ENCODE measurements around the gene SLC6A2.

SLC6A2 gene

GRCh38 chr16:55671206-55671973, 15.6 kb downstream of the SLC6A2 start:
- Histone ChIP-seq H3K4me1 (ENCODE audit: control insufficient read depth, insufficient read depth, low read length) (no peaks in the 10 kb centered on the region), H3K4me3 (ENCODE audit: insufficient read depth, low read depth, low read length) (no peak overlapping the region), H3K27me3 (ENCODE audit: control insufficient read depth, insufficient read depth, low read length, poor library complexity, severe bottlenecking) (no peaks in the 10 kb centered on the region), H3K9me3 (ENCODE audit: control insufficient read depth, low read length) (no peaks in the 10 kb centered on the region), H3K27ac (ENCODE audit: insufficient read depth, low read depth, low read length, poor library complexity, severe bottlenecking) (no peak overlapping the region), H3K36me3 (ENCODE audit: control insufficient read depth, insufficient read depth, low read length) (no peaks in the 10 kb centered on the region)
- 91% methylated on average over 26 of the region's 26 CpGs for WGBS, 2 experiments

GRCh38 chr16:55671974-55672280, 16.1 kb downstream of the SLC6A2 start:
- Histone ChIP-seq H3K27ac (ENCODE audit: insufficient read depth, low read depth, low read length, poor library complexity, severe bottlenecking) (no peak overlapping the region), H3K27me3 (ENCODE audit: control insufficient read depth, insufficient read depth, low read length, poor library complexity, severe bottlenecking) (no peaks in the 10 kb centered on the region), H3K9me3 (ENCODE audit: control insufficient read depth, low read length) (no peaks in the 10 kb centered on the region), H3K36me3 (ENCODE audit: control insufficient read depth, insufficient read depth, low read length) (no peaks in the 10 kb centered on the region), H3K4me1 (ENCODE audit: control insufficient read depth, insufficient read depth, low read length) (no peaks in the 10 kb centered on the region), H3K4me3 (ENCODE audit: insufficient read depth, low read depth, low read length) (no peak overlapping the region)
- WGBS, 2 experiments, result 94 to 96% methylated on average over 10 of the region's 10 CpGs

GRCh38 chr16:55672471-55672870, 16.7 kb downstream of the SLC6A2 start:
- Histone ChIP-seq H3K36me3 (ENCODE audit: control insufficient read depth, insufficient read depth, low read length) (no peaks in the 10 kb centered on the region), H3K27ac (ENCODE audit: insufficient read depth, low read depth, low read length, poor library complexity, severe bottlenecking) (no peak overlapping the region), H3K27me3 (ENCODE audit: control insufficient read depth, insufficient read depth, low read length, poor library complexity, severe bottlenecking) (no peaks in the 10 kb centered on the region), H3K4me1 (ENCODE audit: control insufficient read depth, insufficient read depth, low read length) (no peaks in the 10 kb centered on the region), H3K9me3 (ENCODE audit: control insufficient read depth, low read length) (no peaks in the 10 kb centered on the region), H3K4me3 (ENCODE audit: insufficient read depth, low read depth, low read length) (no peak overlapping the region)
- 91 to 94% methylated on average over 6 of the region's 6 CpGs for WGBS, 2 experiments

GRCh38 chr16:55678161-55678821, 22.5 kb downstream of the SLC6A2 start:
- no peak overlapping the region for H3K27ac ChIP-seq (ENCODE audit: insufficient read depth, low read depth, low read length, poor library complexity, severe bottlenecking)
- H3K36me3 ChIP-seq (ENCODE audit: control insufficient read depth, insufficient read depth, low read length), result no peaks in the 10 kb centered on the region
- no peak overlapping the region for H3K4me3 ChIP-seq (ENCODE audit: insufficient read depth, low read depth, low read length)
- no peaks in the 10 kb centered on the region for H3K4me1 ChIP-seq (ENCODE audit: control insufficient read depth, insufficient read depth, low read length)
- H3K27me3 ChIP-seq (ENCODE audit: control insufficient read depth, insufficient read depth, low read length, poor library complexity, severe bottlenecking), result no peaks in the 10 kb centered on the region
- H3K9me3 ChIP-seq (ENCODE audit: control insufficient read depth, low read length), result no peaks in the 10 kb centered on the region
- WGBS, 2 experiments, result 69 to 74% methylated on average over 7 of the region's 7 CpGs

GRCh38 chr16:55682086-55682485, 26.3 kb downstream of the SLC6A2 start:
- Histone ChIP-seq H3K9me3 (ENCODE audit: control insufficient read depth, low read length) (no peaks in the 10 kb centered on the region), H3K27ac (ENCODE audit: insufficient read depth, low read depth, low read length, poor library complexity, severe bottlenecking) (no peak overlapping the region), H3K4me3 (ENCODE audit: insufficient read depth, low read depth, low read length) (no peak overlapping the region), H3K36me3 (ENCODE audit: control insufficient read depth, insufficient read depth, low read length) (no peaks in the 10 kb centered on the region), H3K27me3 (ENCODE audit: control insufficient read depth, insufficient read depth, low read length, poor library complexity, severe bottlenecking) (no peaks in the 10 kb centered on the region), H3K4me1 (ENCODE audit: control insufficient read depth, insufficient read depth, low read length) (no peaks in the 10 kb centered on the region)
- 90 to 91% methylated on average over 7 of the region's 7 CpGs for WGBS, 2 experiments

- H3K27me3 ChIP-seq (ENCODE audit: control insufficient read depth, insufficient read depth, low read length, poor library complexity, severe bottlenecking), result no peaks in the 10 kb centered on the region
- H3K27ac ChIP-seq (ENCODE audit: insufficient read depth, low read depth, low read length, poor library complexity, severe bottlenecking), result no peak overlapping the region
- H3K9me3 ChIP-seq (ENCODE audit: control insufficient read depth, low read length), result no peaks in the 10 kb centered on the region
- 87 to 100% methylated on average over 1 of the region's 1 CpG for WGBS, 2 experiments
- no peak overlapping the region for H3K4me3 ChIP-seq (ENCODE audit: insufficient read depth, low read depth, low read length)
- no peaks in the 10 kb centered on the region for H3K4me1 ChIP-seq (ENCODE audit: control insufficient read depth, insufficient read depth, low read length)
- H3K36me3 ChIP-seq (ENCODE audit: control insufficient read depth, insufficient read depth, low read length), result no peaks in the 10 kb centered on the region
Observed at GRCh38 chr16:55685973-55686372, 30.2 kb downstream of the SLC6A2 start.

GRCh38 chr16:55686671-55687070, 30.9 kb downstream of the SLC6A2 start:
- Histone ChIP-seq H3K27me3 (ENCODE audit: control insufficient read depth, insufficient read depth, low read length, poor library complexity, severe bottlenecking) (no peaks in the 10 kb centered on the region), H3K27ac (ENCODE audit: insufficient read depth, low read depth, low read length, poor library complexity, severe bottlenecking) (no peak overlapping the region), H3K36me3 (ENCODE audit: control insufficient read depth, insufficient read depth, low read length) (no peaks in the 10 kb centered on the region), H3K4me1 (ENCODE audit: control insufficient read depth, insufficient read depth, low read length) (no peaks in the 10 kb centered on the region), H3K4me3 (ENCODE audit: insufficient read depth, low read depth, low read length) (no peak overlapping the region), H3K9me3 (ENCODE audit: control insufficient read depth, low read length) (no peaks in the 10 kb centered on the region)
- WGBS, 2 experiments, result 91 to 100% methylated on average over 1 of the region's 1 CpG

GRCh38 chr16:55687802-55688201, 32.0 kb downstream of the SLC6A2 start:
- no peak overlapping the region for H3K27ac ChIP-seq (ENCODE audit: insufficient read depth, low read depth, low read length, poor library complexity, severe bottlenecking)
- no peaks in the 10 kb centered on the region for H3K9me3 ChIP-seq (ENCODE audit: control insufficient read depth, low read length)
- no peaks in the 10 kb centered on the region for H3K4me1 ChIP-seq (ENCODE audit: control insufficient read depth, insufficient read depth, low read length)
- no peaks in the 10 kb centered on the region for H3K27me3 ChIP-seq (ENCODE audit: control insufficient read depth, insufficient read depth, low read length, poor library complexity, severe bottlenecking)
- WGBS, 2 experiments, result 85 to 87% methylated on average over 2 of the region's 2 CpGs
- no peaks in the 10 kb centered on the region for H3K36me3 ChIP-seq (ENCODE audit: control insufficient read depth, insufficient read depth, low read length)
- no peak overlapping the region for H3K4me3 ChIP-seq (ENCODE audit: insufficient read depth, low read depth, low read length)

GRCh38 chr16:55690841-55691240, 35.1 kb downstream of the SLC6A2 start:
- Histone ChIP-seq H3K4me1 (ENCODE audit: control insufficient read depth, insufficient read depth, low read length) (no peaks in the 10 kb centered on the region), H3K36me3 (ENCODE audit: control insufficient read depth, insufficient read depth, low read length) (no peaks in the 10 kb centered on the region), H3K27ac (ENCODE audit: insufficient read depth, low read depth, low read length, poor library complexity, severe bottlenecking) (no peak overlapping the region), H3K9me3 (ENCODE audit: control insufficient read depth, low read length) (no peaks in the 10 kb centered on the region), H3K4me3 (ENCODE audit: insufficient read depth, low read depth, low read length) (no peak overlapping the region), H3K27me3 (ENCODE audit: control insufficient read depth, insufficient read depth, low read length, poor library complexity, severe bottlenecking) (no peaks in the 10 kb centered on the region)
- 73 to 82% methylated on average over 1 of the region's 1 CpG for WGBS, 2 experiments

GRCh38 chr16:55691771-55692170, 36.0 kb downstream of the SLC6A2 start:
- H3K27me3 ChIP-seq (ENCODE audit: control insufficient read depth, insufficient read depth, low read length, poor library complexity, severe bottlenecking), result no peaks in the 10 kb centered on the region
- no peaks in the 10 kb centered on the region for H3K36me3 ChIP-seq (ENCODE audit: control insufficient read depth, insufficient read depth, low read length)
- H3K27ac ChIP-seq (ENCODE audit: insufficient read depth, low read depth, low read length, poor library complexity, severe bottlenecking), result no peak overlapping the region
- no peak overlapping the region for H3K4me3 ChIP-seq (ENCODE audit: insufficient read depth, low read depth, low read length)
- WGBS, 2 experiments, result 94 to 96% methylated on average over 12 of the region's 12 CpGs
- no peaks in the 10 kb centered on the region for H3K9me3 ChIP-seq (ENCODE audit: control insufficient read depth, low read length)
- H3K4me1 ChIP-seq (ENCODE audit: control insufficient read depth, insufficient read depth, low read length), result no peaks in the 10 kb centered on the region
